ENCODE results near the gene CNDP2. TPM values are rescaled to one million over a fixed set of nuclear protein-coding genes. Genes with fewer than 3 reads are reported as not detected.

Gene CNDP2
- total and polyA plus RNA-seq, 3 donors from 2014 or later = 72.0 to 84.5 (median 74.4) TPM

- WGBS, 2 donors = 53 to 61% methylated on average over 11 of the region's 11 CpGs
- H3K36me3 ChIP-seq (ENCODE audit: low read depth, missing control alignments) = no peaks in the 10 kb centered on the region
- intact Hi-C loops (cut with DNase I; ENCODE audit: low total_unique reads) = no loop called here
Observed at GRCh38 chr18:74506448-74507084, 10.4 kb downstream of the CNDP2 start.

GRCh38 chr18:74507097-74507881, 11.1 kb downstream of the CNDP2 start:
- TF ChIP-seq POLR2A (IDR thresholded peaks at IDR 0.05) = no peak
- Histone ChIP-seq H3K36me3 (ENCODE audit: low read depth, missing control alignments) (no peaks in the 10 kb centered on the region), H3K27me3 (no peaks in the 10 kb centered on the region), H3K4me1 (peaks cover 15% of the 10 kb centered on the region), H3K9me3 (no peaks in the 10 kb centered on the region), H3K4me3 (no peak overlapping the region), H3K27ac (no peak overlapping the region)
- intact Hi-C loops (cut with DNase I; ENCODE audit: low total_unique reads) = no loop called here
- WGBS, 2 donors = 78 to 84% methylated on average over 23 of the region's 23 CpGs
- DNase-seq = no peak

More at GRCh38 chr18:74506448-74507084, 10.4 kb downstream of the CNDP2 start:
- H3K4me1 ChIP-seq = peaks cover 14% of the 10 kb centered on the region
- H3K4me3 ChIP-seq = no peak overlapping the region
- TF ChIP-seq POLR2A (IDR thresholded peaks at IDR 0.05) (no peak), CTCF (IDR thresholded peaks at IDR 0.05) (no peak)
- no peaks in the 10 kb centered on the region for H3K9me3 ChIP-seq
- no peak overlapping the region for H3K27ac ChIP-seq
- H3K27me3 ChIP-seq = no peaks in the 10 kb centered on the region
- no peak for DNase-seq

- TF ChIP-seq POLR2A (IDR thresholded peaks at IDR 0.05) (no peak), CTCF (IDR thresholded peaks at IDR 0.05) (no peak)
- Histone ChIP-seq H3K27ac (no peak overlapping the region), H3K36me3 (ENCODE audit: low read depth, missing control alignments) (no peaks in the 10 kb centered on the region), H3K27me3 (no peaks in the 10 kb centered on the region), H3K4me3 (no peak overlapping the region), H3K4me1 (peaks cover 15% of the 10 kb centered on the region), H3K9me3 (no peaks in the 10 kb centered on the region)
- intact Hi-C loops (cut with DNase I; ENCODE audit: low total_unique reads) = no loop called here
- no peak for DNase-seq
- 92 to 95% methylated on average over 13 to 14 of the region's 14 CpGs for WGBS, 2 donors
Observed at GRCh38 chr18:74507927-74508326, 11.8 kb downstream of the CNDP2 start.

- Histone ChIP-seq H3K36me3 (ENCODE audit: low read depth, missing control alignments) (no peaks in the 10 kb centered on the region), H3K27ac (no peak overlapping the region), H3K9me3 (no peaks in the 10 kb centered on the region), H3K4me3 (no peak overlapping the region), H3K4me1 (peaks cover 15% of the 10 kb centered on the region), H3K27me3 (no peaks in the 10 kb centered on the region)
- TF ChIP-seq POLR2A (IDR thresholded peaks at IDR 0.05) (no peak), CTCF (IDR thresholded peaks at IDR 0.05) (no peak)
- intact Hi-C loops (cut with DNase I; ENCODE audit: low total_unique reads) = no loop called here
- DNase-seq = no peak
- WGBS, 2 donors = 72 to 77% methylated on average over 9 of the region's 9 CpGs
Observed at GRCh38 chr18:74508366-74508765, 12.2 kb downstream of the CNDP2 start.

- intact Hi-C loops (cut with DNase I; ENCODE audit: low total_unique reads) = no loop called here
- 67 to 73% methylated on average over 11 of the region's 11 CpGs for WGBS, 2 donors
- H3K27me3 ChIP-seq = no peaks in the 10 kb centered on the region
- DNase-seq = no peak
- no peak for TF ChIP-seq CTCF (IDR thresholded peaks at IDR 0.05)
- TF ChIP-seq POLR2A (IDR thresholded peaks at IDR 0.05) = no peak
- H3K4me1 ChIP-seq = peaks cover 15% of the 10 kb centered on the region
- no peak overlapping the region for H3K27ac ChIP-seq
- H3K4me3 ChIP-seq = no peak overlapping the region
- no peaks in the 10 kb centered on the region for H3K9me3 ChIP-seq
- no peaks in the 10 kb centered on the region for H3K36me3 ChIP-seq (ENCODE audit: low read depth, missing control alignments)
Observed at GRCh38 chr18:74508821-74509225, 12.7 kb downstream of the CNDP2 start.
